HG03139 (cell line): ENCODE results near the gene C19orf85.

Experiments used
- ATAC-seq: cut with Tn5 transposase; IDR thresholded peaks from one replicate; pipeline ENCODE4 v1.9.1; 2021; ENCODE audit not compliant: unreplicated experiment

The C19orf85 gene

DNA sequence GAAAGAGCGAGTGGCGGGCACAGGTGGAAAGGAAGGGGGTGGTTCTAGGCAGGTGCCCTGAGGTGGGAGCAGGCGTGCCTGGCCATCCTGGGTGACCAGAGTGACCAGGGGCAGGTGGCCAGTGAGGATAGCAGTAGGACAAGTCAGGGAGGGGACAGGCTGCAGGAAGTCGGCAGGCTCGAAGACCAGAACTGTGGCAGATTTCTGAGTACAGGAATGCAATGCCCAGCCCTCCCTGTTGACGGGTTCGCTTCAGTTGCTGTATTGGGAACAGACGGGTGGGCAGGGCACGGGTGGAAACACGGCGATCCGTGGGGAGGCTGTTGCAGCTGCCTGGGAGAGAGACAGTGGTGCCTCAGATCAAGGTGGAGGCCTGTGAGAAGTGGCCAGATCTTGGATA lies 13.8 kb upstream of the C19orf85 start:
- ATAC-seq, result no peak

DNA sequence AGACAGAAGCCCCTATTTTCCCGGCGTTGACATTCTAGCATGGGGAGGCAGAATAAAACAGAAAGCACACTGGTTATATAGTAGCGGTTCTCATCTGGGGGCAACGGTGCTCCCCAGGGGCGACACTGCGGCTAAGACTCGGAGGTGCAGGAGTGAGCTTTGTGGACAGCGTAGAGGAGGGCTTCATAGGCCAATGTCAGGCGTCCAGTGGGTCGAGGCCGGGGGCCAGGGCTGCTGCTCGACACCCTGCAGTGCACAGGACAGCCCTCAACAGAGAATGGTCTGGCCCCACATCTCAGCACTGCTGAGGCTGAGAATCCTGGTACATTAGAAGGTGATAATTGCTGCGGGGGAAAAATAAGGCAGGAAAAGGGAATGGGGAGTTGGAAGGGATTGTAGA lies 13.4 kb upstream of the C19orf85 start:
- ATAC-seq, result no peak

DNA sequence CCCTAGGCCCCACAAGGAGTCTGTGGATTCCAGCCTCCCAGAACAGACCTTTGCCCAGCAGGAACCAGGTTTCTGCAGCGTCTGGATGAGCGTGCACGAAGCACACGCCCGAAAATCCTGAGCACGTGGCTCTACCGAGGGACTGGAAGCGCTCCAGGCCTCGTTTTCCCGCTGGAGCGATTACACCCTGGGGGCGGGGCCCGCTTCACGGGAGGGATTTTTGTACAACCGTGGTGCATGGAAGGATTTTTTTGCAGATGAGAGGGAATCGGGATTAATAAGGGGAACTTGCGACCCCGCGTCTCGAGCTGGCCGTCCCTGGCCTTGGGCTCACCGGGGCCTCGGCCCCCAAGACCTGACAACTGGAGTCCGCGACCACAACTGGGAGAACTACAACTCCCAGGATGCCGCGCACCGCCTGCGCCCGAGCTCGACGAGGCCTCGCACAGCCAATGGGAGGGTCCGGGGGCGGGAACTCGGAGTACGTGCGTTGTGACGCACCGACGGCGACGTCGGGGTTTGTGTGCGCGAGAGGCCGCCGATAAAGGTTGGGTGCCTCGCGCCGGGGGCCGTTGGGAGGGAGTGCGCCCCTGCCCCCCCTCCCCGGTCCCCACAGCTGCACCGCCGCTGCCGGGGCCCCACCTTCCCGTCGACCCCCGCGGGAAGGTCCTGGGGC lies 11.7 kb upstream of the C19orf85 start, which contains the start of gene ZNF628:
Gene ZNF628 (plus strand): TSS at position 518 of the 676 bp plus-strand sequence. CDS start 3,294 bp downstream, outside the sequence.
- ATAC-seq, result peak; percentile 90

DNA sequence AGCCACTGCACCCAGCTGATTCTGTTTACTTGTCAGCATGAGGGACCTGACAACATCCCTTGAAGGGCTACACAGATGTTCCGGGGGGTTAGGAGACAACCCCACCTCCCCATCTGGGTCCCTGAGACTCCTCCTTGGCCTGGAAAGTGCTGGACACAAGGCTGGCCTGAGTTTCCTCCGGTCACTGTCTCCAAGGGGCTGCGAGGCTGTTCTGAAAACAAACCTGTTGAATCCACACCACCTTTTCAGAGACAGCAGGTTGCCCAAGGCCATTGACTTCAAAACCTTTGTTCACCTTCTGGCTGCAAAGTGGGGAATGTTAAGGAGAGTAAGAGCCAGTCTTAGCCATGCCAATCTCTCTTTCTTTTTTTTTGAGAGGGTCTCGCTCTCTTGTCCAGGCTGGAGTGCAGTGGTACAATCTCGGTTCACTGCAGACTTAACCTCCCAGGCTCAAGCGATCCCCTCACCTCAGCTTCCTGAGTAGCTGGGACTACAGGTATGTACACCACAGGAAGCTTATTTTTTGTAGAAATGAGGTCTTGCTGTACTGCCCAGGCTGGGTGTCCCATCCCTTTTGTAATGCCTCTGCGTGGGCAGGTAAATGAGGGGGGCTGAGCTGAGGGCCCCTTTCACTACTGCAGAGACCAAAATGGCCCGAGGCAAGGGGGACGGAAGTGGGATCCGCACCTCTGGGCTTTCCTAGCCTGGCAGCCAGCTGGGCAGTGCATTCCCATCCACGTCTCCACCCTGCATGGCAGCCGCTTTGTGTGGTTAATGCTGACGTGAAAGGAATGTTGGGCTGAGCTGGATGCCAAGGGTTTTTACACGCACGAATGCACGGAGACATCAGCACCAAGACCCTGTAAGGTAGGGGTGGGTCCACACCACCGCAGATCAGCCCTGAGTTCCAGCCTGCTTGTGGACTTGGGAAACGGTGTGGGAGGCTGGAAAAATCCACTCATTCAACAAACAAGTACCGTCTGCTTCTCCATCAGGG lies 10.0 kb upstream of the C19orf85 start:
- ATAC-seq, result no peak

DNA sequence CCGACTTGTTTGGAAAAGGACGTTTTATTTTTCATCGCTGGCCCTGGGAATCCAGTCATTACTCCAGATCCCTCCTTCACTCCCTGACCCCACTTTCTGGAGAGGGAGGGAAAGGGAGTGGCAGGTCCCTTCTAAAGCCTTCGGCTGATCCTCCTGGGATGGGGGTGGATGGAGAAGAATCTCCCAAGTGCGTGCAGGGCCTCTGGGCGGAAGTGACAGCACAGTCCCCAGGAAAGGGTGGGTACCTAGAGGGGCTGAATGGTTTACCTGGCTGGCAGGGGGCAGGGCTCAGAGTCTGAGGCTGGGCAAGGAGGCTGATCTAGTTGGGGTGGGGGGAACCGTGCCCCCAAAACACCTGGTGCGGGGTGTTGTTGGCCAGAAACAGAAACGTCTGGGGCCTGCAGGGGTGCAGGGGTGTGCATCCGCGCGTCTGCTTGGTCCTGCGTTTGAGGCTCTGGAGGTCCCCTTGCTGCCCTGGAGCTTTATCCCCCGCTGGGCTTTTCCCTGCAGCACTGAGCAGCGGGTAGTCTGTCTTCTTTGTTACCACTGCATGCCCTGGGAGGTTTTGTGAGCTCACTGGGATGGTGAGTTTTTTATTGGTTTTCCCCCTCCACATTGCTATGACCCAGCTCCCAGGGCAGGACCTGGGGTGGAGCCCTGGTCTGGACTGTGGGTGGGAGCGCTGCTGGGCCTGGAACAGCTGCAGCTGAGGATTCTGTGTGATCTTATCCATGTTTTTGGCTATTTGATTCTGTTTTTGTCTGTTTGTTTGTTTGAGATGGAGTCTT lies 8.9 kb upstream of the C19orf85 start:
- ATAC-seq, result no peak

DNA sequence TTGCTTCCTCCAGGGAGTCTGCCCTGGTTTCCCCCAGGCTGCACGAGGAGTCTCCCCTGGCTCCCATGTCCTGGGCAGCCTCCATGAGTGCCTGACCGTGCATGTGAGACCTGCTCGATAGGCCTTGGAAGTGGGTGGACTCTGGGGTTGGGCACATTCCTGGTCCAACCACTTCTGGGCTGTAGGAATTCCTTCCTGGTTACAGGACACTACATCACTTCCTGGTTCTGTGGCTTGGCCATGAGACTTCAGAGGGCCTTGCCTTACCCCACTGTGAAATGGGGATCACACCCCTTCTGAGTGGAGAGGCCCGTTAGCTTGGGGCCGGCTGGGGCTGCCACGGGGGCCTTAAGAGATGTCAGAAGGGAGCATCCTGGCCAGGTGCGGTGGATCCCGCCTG lies 7.9 kb upstream of the C19orf85 start:
- no peak for ATAC-seq

DNA sequence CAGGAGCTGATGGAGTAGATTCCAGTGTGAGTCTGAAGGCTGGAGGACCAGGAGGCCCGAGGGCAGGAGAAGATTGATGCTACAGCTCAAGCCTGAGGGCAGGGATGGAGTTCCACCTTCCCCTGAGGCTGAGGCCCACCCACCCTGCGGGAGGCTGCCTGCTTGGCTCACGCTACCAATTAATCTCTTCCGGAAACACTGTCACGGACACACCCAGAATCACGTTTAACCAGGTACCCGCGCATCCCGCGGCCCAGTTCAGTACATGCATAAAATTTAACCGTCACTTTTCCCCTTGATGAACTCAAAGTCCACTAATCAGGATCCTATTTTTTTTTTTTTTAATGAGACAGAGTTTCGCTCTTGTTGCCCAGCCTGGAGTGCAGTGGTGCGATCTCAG lies 6.7 kb upstream of the C19orf85 start:
- ATAC-seq, result no peak

DNA sequence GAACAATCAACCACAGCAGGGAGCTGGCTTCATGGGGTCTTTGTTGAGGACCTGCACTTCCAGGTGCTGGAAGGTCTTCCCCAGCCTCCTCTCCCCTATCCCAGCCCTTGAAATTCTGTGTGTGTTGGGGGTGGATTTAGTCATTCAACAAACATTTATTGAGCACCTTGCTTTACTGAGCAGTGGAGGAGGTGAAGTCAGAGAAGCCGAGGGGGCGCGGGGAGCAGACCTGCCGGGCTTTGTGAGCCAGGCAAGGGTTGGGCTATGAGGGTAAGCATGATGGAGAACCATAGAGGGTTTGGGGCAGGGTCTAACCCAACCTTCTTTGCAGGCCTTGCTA lies 3.5 kb upstream of the C19orf85 start:
- ATAC-seq, result no peak

DNA sequence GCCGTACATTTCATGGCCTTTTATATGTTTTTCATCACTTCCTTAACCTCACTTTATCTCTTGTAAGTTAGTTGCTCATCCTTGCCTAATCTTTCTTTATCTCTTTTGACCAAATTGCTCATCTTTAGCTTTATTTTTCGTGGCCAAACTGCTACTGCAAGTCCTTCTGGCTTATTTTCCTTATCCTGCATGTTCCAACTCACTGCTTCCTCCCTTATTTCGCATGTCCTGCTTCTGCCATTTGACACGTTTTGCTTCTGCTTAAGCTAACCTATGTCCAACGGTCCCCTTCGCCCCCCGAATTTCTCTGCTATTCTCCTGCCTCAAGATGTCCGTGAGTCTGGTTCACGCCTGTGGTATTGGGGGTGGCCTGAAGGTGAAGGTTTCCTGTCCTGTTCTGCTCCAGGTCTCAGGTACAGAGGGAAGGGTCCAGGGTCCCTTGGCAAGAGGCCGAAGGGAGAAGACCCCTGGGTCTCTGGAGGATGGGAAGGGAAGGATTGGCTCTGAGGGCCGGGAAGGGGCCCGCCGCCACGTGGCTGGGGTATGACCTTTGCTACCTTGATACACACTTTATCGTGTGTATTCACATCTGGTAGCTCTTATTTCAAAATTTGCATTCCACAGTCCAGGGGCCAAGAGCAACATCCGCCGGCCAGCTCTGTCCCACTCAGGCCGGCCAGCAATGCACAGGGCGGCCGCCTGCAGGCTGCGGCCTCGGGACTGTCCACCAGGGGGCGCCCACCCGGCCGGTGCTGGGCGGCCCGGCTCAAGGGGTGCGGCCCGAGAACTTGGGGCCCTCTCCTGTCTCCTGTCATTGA lies 2.9 kb upstream of the C19orf85 start:
- ATAC-seq, result peak; percentile 59

DNA sequence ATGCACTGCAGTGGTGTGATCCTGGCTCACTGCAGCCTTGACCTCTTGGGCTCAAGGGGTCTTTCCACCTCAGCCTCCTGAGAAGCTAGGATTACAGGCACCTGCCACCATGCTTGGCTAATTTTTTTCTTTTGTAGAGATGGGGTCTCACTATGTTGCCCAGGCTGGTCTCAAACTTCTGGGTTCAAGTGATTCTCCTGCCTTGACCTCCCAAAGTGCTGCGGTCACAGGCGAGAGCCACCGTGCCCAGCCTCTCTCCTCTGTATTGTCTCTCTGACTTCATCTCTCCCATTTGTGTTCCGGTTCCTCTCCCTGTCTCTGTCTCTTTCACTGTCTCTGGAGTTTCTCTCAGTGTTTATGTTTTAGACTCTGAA lies 1.7 kb upstream of the C19orf85 start:
- no peak for ATAC-seq

DNA sequence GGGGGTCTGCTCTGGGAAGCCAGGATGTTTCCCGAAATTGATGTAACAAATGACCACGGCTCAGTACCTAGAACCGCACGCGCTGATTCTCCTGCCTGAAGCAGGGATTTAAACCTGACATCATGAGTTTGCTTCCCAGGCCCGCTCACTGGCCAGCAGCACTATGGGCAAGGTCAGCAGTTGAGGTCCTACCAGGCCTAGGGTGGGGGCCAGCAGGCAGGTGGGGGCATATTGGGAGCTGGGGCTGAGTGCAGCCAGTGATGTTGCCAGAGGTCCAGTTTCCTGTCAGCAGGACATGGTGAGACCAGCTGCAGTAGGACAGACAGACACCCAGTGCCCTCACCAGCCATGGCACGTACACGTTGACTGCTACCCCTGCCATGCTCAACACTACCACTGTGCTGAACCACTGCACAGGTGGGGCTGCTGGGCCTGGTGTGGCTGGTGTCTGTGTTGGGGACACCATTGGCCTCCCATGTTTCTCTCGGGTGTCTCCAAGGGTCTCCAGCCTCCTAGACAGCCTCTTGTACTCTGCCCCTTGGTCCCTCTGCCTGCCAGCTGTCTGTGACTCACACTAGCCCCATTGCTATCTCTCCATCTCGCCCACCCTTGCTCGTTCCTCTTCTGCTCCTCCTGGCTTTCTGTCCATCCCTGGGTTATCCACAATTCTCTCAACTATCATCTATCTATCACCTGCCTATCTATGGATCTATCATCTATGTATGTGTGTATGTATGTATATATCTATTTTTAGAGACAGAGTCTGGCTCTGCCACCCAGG lies 1.1 kb upstream of the C19orf85 start:
- ATAC-seq, result no peak

DNA sequence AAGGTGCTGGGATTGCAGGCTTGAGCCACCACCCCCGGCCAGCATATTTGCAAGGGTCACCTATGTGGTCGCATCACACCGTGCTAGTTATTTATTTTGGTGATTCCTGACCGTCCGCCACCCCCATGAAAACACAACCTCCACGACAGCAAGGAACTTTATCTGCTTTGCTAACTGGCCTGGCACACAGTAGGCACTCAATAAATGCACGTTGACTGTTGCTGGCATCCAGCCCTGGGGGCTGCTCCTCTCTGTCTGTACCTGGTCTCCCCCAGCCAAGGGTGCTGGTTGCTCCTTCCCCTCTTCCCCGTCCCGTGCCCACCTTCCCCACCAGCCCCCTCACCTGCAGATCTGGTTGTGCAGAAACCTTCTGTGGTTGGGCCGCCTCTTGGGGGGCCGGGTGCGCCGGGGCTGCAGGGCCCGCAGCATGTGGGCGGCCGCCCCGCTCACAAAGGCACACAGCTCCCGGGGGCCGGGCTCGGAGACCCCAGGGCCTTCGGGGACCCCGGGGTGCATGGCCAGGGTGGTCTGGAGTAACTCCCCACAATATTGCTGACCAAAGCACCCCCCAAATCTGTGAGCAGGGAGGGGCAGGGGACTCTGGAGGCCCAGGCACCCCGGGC lies 401 bp downstream of the C19orf85 start:
- ATAC-seq, result no peak

DNA sequence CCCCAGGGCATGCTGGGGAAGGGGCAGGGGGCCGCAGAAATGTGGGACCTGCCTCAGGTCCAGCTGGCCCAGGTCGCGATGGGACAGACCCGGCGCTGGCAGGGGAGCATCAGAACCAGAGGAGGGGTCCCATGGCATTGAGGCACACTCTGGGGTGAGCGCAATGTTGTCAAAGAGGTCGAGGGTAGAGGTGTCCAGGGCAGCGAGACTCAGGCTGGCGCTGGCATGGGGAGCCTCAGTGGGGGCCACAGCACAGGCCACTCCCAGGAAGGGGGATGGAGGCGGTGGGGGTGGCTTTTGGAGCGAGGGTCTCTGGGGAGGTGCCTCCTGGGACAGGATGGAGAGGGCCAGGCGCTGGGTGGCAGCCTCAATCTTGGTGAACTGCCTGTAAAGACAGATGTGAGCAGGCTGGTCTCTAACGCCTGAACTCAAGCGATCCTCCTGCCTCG lies 944 bp downstream of the C19orf85 start:
- ATAC-seq, result no peak

DNA sequence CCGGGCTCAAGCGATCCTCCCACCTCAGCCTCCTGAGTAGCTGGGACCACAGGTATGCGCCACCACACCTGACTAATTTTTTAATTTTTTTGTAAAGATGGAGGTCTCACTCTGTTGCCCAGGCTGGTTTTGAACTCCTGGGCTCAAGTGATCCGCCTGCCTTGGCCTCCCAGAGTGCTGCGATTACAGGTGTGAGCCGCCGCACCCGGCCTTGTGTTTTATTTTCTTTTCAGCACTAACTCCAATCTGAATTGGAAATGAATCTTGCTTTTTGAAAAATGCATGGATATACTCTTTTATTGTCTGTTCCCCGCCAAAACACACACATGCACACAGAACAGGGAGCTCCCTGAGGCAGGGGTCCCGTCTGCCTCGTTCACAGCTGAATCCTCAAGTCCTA lies 1.8 kb downstream of the C19orf85 start:
- no peak for ATAC-seq

DNA sequence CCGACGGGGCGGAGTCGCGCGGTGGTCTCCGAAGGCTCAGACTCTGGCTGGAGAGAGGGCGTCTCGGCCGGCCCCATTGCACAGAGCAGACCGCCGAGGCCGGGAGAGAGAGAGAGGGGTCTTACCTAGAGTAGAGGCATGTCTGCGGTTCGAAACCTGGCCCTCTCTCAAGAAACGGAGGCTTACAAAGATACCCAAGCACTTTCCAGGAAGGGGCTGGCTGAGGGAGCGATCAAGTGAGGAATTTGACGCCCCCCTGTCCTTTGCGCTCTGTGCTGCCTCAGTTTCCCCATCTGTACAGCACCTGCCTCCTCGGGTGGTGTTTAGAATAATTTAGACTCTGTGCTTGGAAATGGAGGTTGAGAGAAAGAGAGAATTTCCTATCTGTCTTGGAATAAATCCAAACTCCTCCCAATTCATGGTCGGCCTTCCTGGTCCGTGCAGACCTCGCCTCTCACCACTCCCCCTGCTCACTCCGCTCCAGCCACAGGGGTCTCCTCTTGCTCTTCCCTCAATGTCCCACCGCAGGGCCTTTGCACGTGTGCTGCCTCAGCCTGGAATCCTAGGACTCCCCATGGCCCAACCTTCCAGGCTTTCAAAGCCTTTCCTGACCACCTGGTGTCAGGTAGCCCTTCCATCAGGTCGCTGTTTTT lies 2.5 kb downstream of the C19orf85 start:
- ATAC-seq, result no peak

DNA sequence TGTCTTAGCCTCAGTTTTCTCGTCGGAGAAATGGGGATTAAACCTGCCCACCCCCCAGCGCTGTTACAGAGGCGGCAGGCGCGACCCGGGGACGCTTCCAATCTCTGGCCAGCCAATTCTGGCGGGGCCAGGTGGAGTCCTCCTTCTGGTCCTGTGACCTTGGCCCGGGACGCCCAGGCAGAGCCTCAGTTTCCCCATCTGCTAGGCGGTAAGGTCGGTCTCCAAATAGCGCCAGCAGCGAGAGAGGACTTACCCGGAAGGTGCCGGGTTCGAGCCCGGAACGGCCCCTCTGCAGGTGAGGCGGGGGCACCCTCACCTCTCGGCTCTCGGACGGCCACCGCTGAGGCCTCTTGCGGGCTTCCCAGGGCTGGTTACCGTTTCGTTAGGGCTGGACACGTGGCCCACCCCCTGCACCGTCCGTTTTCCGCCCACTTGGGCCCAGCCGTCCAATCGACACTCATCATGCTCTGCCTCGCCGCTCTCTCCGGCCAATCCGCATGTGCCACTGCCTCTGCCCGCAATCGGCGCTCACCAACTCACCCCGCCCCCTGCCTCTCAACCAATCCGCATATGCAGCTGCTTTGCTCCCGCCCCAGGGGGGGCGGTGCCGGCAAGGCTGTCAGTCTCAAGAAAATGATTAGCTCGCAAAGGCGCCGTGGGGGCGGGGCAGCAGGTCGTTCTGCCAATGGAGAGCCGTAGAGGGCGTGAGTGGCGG lies 3.1 kb downstream of the C19orf85 start, which contains the start of gene ISOC2:
Gene ISOC2 (minus strand): TSS at position 384 of the 715 bp plus-strand sequence. CDS start 5,156 bp downstream, outside the sequence.
- ATAC-seq, result peak; percentile 86

DNA sequence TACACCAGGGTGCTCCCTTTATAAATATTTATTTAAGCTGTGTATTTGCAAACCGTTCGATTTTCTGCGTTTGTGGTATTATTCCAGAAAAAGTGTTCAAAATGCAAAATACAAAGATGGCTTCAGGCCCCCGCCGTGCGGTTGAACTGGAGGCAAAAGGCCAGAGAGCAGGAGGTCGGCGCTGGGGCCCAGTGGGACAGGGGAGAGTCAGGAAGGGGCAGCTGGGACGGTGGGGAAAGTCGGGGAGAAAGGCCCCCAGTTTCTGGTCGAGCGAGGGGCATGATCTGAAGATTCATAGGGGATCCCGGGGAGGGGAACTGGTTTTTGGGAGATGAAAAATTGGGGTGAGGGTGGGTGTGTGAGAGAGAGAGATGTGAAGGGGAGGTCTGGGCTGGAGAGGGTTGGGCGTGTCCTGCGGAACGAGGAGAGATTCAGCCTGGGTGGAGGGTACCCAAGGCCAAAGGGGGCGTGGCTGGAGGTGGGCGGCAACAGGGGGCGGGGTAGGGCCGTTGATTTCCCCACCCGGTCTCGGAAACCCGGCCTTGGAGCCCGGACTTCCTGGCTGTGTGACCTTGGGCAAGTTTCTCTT lies 3.8 kb downstream of the C19orf85 start:
- no peak for ATAC-seq
